IMR-90 (cell line): ENCODE measurements around the gene NFAT5. TPM values are rescaled to one million over a fixed set of nuclear protein-coding genes. Genes with fewer than 3 reads are reported as not detected.

Source experiments
- ATAC-seq: fragments of 200-7000 bp; cut with Tn5 transposase; 2 replicates; pipeline ENCODE4 v1.9.1; 2020; ENCODE audit warnings: low read depth, mild to moderate bottlenecking, moderate library complexity
- BruUV-seq: library from RNA; stranded (reverse); fragments of 400-500 nt; replicated peaks from 2 replicates; lab custom pipeline; 2021; lab: Mats Ljungman, UMichigan
- CTCF ChIA-PET: fragments of 300-600 bp; formaldehyde crosslinking; extraction: SDS; loops from one replicate; lab custom pipeline; 2021; ENCODE audit warnings: antibody characterized with exemption; lab: Yijun Ruan, JAX
- POLR2A ChIA-PET: fragments of 300-600 bp; sonication (Branson Sonifier 250); formaldehyde crosslinking; loops from one replicate; lab custom pipeline; 2022; ENCODE audit warnings: antibody characterized with exemption; ENCODE audit not compliant: unreplicated experiment; lab: Charles Lee
- DNase-seq: peaks from one replicate; pipeline ENCODE4 v3.0.0; 2013
- H2AFZ ChIP-seq: replicated peaks from 2 replicates; pipeline ENCODE3; 2013; ENCODE audit warnings: low read length, mild to moderate bottlenecking; ENCODE audit not compliant: poor library complexity
- H2AK5ac ChIP-seq: 2 replicates; pipeline ENCODE4 v1.6.1; 2013; ENCODE audit warnings: low read depth, low read length, inconsistent platforms
- H2AK9ac ChIP-seq: replicated peaks from 2 replicates; pipeline ENCODE3; 2013; ENCODE audit warnings: mild to moderate bottlenecking, low read depth, low read length, moderate library complexity; ENCODE audit not compliant: poor library complexity
- H2BK120ac ChIP-seq: 2 replicates; pipeline ENCODE4 v1.6.1; 2013; ENCODE audit warnings: low read depth, low read length, inconsistent platforms
- H2BK15ac ChIP-seq: 3 replicates; pipeline ENCODE4 v1.6.1; 2013; ENCODE audit warnings: low read depth, low read length, inconsistent platforms
- H2BK20ac ChIP-seq: 2 replicates; pipeline ENCODE4 v1.6.1; 2013; ENCODE audit warnings: low read depth, mild to moderate bottlenecking, inconsistent platforms, low read length, moderate library complexity
- H2BK5ac ChIP-seq: 2 replicates; pipeline ENCODE4 v1.6.1; 2013; ENCODE audit warnings: mild to moderate bottlenecking, low read depth, low read length, inconsistent platforms; ENCODE audit not compliant: poor library complexity, severe bottlenecking
- H3K14ac ChIP-seq: replicated peaks from 2 replicates; pipeline ENCODE4 v1.6.1; 2013; ENCODE audit warnings: low read depth, low read length, inconsistent platforms
- H3K18ac ChIP-seq: 2 replicates; pipeline ENCODE4 v1.6.1; 2013; ENCODE audit warnings: low read depth, low read length, control low read depth
- H3K23ac ChIP-seq: 2 replicates; pipeline ENCODE4 v1.6.1; 2013; ENCODE audit warnings: low read depth, low read length, inconsistent platforms
- H3K27ac ChIP-seq: 2 replicates; pipeline ENCODE4 v1.5.1; 2013; ENCODE audit warnings: mild to moderate bottlenecking, control low read depth, low read length; ENCODE audit not compliant: insufficient read depth
- H3K27me3 ChIP-seq: 2 replicates; pipeline ENCODE4 v1.6.1; 2013; ENCODE audit warnings: low read length; ENCODE audit not compliant: control insufficient read depth, insufficient read depth
- H3K36me3 ChIP-seq: 2 replicates; pipeline ENCODE4 v1.6.1; 2013; ENCODE audit warnings: low read length, mixed read lengths; ENCODE audit not compliant: control insufficient read depth, insufficient read depth
- H3K4ac ChIP-seq: 2 replicates; pipeline ENCODE4 v1.6.1; 2013; ENCODE audit warnings: low read depth, low read length, inconsistent platforms
- H3K4me1 ChIP-seq: 2 replicates; pipeline ENCODE4 v1.6.1; 2013; ENCODE audit warnings: low read length, mixed read lengths; ENCODE audit not compliant: control insufficient read depth, insufficient read depth
- H3K4me2 ChIP-seq: 2 replicates; pipeline ENCODE4 v1.6.1; 2013; ENCODE audit warnings: low read depth, mild to moderate bottlenecking, control low read depth, low read length, moderate library complexity
- H3K4me3 ChIP-seq: 2 replicates; pipeline ENCODE4 v1.5.1; 2013; ENCODE audit warnings: low read depth, mild to moderate bottlenecking, control low read depth, low read length, moderate library complexity; ENCODE audit not compliant: insufficient read depth
- H3K56ac ChIP-seq: 2 replicates; pipeline ENCODE4 v1.6.1; 2013; ENCODE audit warnings: low read length, inconsistent platforms; ENCODE audit not compliant: insufficient read depth; ENCODE audit errors: extremely low read depth
- H3K79me1 ChIP-seq, 2 experiments: 2 replicates each; pipeline ENCODE4 v1.6.1; 2013; ENCODE audit warnings: low read length in 2 of 2, inconsistent platforms in 1 of 2, low read depth in 1 of 2
- H3K9ac ChIP-seq: 2 replicates; pipeline ENCODE4 v1.6.1; 2013; ENCODE audit warnings: low read depth, low read length, control low read depth
- H3K9me1 ChIP-seq: 2 replicates; pipeline ENCODE4 v1.6.1; 2013; ENCODE audit warnings: low read length, inconsistent platforms; ENCODE audit not compliant: insufficient read depth
- H3K9me3 ChIP-seq: 2 replicates; pipeline ENCODE4 v1.6.1; 2013; ENCODE audit warnings: low read length; ENCODE audit not compliant: control insufficient read depth, insufficient read depth
- H4K20me1 ChIP-seq: 2 replicates; pipeline ENCODE4 v1.6.1; 2013; ENCODE audit warnings: low read length, inconsistent platforms; ENCODE audit not compliant: insufficient read depth
- H4K5ac ChIP-seq: 2 replicates; pipeline ENCODE4 v1.6.1; 2013; ENCODE audit warnings: mild to moderate bottlenecking, low read depth, low read length, control low read depth
- H4K8ac ChIP-seq, 2 experiments: 2 replicates each; pipeline ENCODE4 v1.6.1; 2013; ENCODE audit warnings: low read depth in 2 of 2, low read length in 2 of 2, control low read depth in 1 of 2, inconsistent platforms in 1 of 2
- H4K91ac ChIP-seq: 2 replicates; pipeline ENCODE4 v1.6.1; 2013; ENCODE audit warnings: low read depth, low read length, inconsistent platforms; ENCODE audit not compliant: insufficient read depth
- BHLHE40 ChIP-seq: fragments of 150-350 bp; IDR thresholded peaks from 2 replicates; pipeline ENCODE4 v1.6.1; 2016; ENCODE audit warnings: mild to moderate bottlenecking, low read depth, low read length
- MAFK ChIP-seq: IDR thresholded peaks from 2 replicates; pipeline ENCODE4 v1.6.1; 2012; ENCODE audit warnings: low read depth, low read length, improper control_type of control experiment
- RCOR1 ChIP-seq: IDR thresholded peaks from 2 replicates; pipeline ENCODE4 v1.6.1; 2012; ENCODE audit warnings: mild to moderate bottlenecking, low read length, improper control_type of control experiment; ENCODE audit not compliant: insufficient replicate concordance
- dilution Hi-C: fragments of 300-500 bp; cut with HindIII; formaldehyde crosslinking; loops from one replicate; pipeline ENCODE4 v1.14.3; 2018; ENCODE audit warnings: low sequenced_read_pairs; ENCODE audit not compliant: unreplicated experiment
- in situ Hi-C: fragments of 300-500 bp; cut with MboI; formaldehyde crosslinking; loops from 3 replicates; pipeline ENCODE4 v1.14.3; 2019; ENCODE audit warnings: low sequenced_read_pairs, inconsistent platforms, mixed read lengths
- intact Hi-C: fragments of 100-400 bp; cut with micrococcal nuclease; formaldehyde crosslinking; loops from 2 replicates; pipeline ENCODE4 v1.10.0; 2022
- polyA plus RNA-seq, 3 experiments: library from polyadenylated mRNA; depleted of rRNA; stranded (reverse); fragments of >200 nt; gene quantifications; 2 replicates each; pipeline ENCODE4 v1.2.3, GENCODE V29; 2012; ENCODE audit warnings: low replicate concordance in 1 of 3
- total RNA-seq: library from RNA; depleted of rRNA; stranded (reverse); fragments of >200 nt; gene quantifications from 2 replicates; pipeline ENCODE4 v1.2.3, GENCODE V29; 2012
- TF ChIP-seq, protein P1 (sequence below): fragments of 150-350 bp; IDR thresholded peaks from 2 replicates; pipeline ENCODE4 v1.6.1; 2017; ENCODE audit warnings: mild to moderate bottlenecking, antibody characterized with exemption, low read length, low read depth

Gene NFAT5
- total and polyA plus RNA-seq, 2 of the 4 experiments (the other 2 are of a cell fraction): 10.9 to 20.1 TPM

DNA sequence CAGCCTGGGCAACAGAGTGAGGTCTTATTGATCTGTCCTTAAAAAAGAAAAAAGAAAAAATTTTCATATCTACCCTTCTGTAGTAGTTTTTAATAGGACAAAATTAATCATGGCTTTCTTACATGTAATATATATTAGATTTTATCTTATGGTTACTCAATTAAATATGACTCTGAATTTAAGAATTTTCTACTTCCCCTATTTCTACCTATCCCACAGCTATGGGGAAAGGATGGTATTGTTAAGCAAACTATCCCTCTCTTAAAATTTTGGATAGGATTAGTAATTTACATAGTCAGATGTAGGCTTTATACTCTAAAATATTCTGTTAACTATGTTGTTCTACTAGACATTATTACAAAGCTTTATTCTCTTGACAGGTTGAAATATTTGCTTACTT, 98.1 kb downstream of the NFAT5 start:
- no peak for DNase-seq
- no peaks in the 10 kb centered on the region for H3K9me1 ChIP-seq
- no peak overlapping the region for H2AFZ ChIP-seq
- H3K27me3 ChIP-seq: no peaks in the 10 kb centered on the region
- no peak overlapping the region for H2BK5ac ChIP-seq
- dilution Hi-C loops (no loop called here), intact Hi-C loops (no loop called here), in situ Hi-C loops (no loop called here)
- TF ChIP-seq, protein P1, sequence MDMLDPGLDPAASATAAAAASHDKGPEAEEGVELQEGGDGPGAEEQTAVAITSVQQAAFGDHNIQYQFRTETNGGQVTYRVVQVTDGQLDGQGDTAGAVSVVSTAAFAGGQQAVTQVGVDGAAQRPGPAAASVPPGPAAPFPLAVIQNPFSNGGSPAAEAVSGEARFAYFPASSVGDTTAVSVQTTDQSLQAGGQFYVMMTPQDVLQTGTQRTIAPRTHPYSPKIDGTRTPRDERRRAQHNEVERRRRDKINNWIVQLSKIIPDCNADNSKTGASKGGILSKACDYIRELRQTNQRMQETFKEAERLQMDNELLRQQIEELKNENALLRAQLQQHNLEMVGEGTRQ: no peak
- no peak for TF ChIP-seq MAFK
- no peak for TF ChIP-seq BHLHE40
- no peak for TF ChIP-seq RCOR1
- no peak overlapping the region for H3K18ac ChIP-seq
- ATAC-seq: no peak
- no peak overlapping the region for H2BK120ac ChIP-seq
- CTCF ChIA-PET: no interaction called here
- H3K14ac ChIP-seq: no peak overlapping the region
- no peaks in the 10 kb centered on the region for H4K20me1 ChIP-seq
- no peak overlapping the region for H4K5ac ChIP-seq
- peaks cover 9 to 12% of the 10 kb centered on the region in 2 experiments for H3K79me1 ChIP-seq
- H3K9ac ChIP-seq: no peak overlapping the region
- no TSS peak for BruUV-seq
- no peak overlapping the region for H2AK9ac ChIP-seq
- H2AK5ac ChIP-seq: no peak overlapping the region
- H3K4me1 ChIP-seq: no peaks in the 10 kb centered on the region
- H3K23ac ChIP-seq: no peak overlapping the region
- POLR2A ChIA-PET: interaction anchor here (0.5 kb wide), 1 partner anchor 285 kb away, joined by 4 read pairs; no protein-coding TSS in a partner anchor
- no peak overlapping the region for H3K4ac ChIP-seq
- no peak overlapping the region for H3K56ac ChIP-seq
- H4K8ac ChIP-seq: no peak overlapping the region
- no peak overlapping the region for H2BK15ac ChIP-seq
- H3K36me3 ChIP-seq: peaks cover 26% of the 10 kb centered on the region
- H2BK20ac ChIP-seq: no peak overlapping the region
- no peaks in the 10 kb centered on the region for H3K9me3 ChIP-seq
- no peak overlapping the region for H3K4me2 ChIP-seq
- no peak overlapping the region for H3K4me3 ChIP-seq
- H3K27ac ChIP-seq: no peak overlapping the region
- H4K91ac ChIP-seq: no peak overlapping the region
